Medulla oblongata (tissue), 1 donor: ENCODE results near the gene VAMP5.
"Not testable (repeated sequence)": the region's sequence is repeated elsewhere in the genome, so short reads cannot be mapped to it uniquely, and the experiment has no call there.

ENCODE experiments used
- DNase-seq: peaks from one replicate; pipeline ENCODE4 v3.0.0-alpha.2; 2015; ENCODE audit errors: extremely low spot score

Gene VAMP5

DNA sequence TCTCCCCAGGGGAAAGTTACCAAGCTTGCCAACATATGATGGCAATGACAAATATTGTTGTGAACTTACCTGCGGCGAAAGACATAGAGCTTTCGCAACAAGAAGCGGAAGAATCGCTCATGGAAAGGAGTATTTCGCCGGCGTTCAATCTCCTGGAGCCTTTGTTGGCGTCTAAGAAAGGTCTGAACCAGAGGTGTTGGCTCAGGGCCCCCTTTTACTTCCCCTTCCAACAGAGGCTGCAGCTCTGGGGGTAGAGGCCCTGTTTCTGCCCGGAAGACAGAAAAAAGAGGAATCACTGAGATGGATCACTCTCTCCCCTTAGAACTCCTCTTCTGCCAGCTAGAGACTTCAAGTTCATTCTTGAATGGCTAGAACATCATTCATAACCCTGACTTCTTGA is 33.7 kb upstream of the VAMP5 start:
- DNase-seq, result peak; percentile 74

- peak; percentile 94 for DNase-seq
Observed at GRCh38 chr2:85551698-85552678, 32.2 kb upstream of the VAMP5 start.

DNA sequence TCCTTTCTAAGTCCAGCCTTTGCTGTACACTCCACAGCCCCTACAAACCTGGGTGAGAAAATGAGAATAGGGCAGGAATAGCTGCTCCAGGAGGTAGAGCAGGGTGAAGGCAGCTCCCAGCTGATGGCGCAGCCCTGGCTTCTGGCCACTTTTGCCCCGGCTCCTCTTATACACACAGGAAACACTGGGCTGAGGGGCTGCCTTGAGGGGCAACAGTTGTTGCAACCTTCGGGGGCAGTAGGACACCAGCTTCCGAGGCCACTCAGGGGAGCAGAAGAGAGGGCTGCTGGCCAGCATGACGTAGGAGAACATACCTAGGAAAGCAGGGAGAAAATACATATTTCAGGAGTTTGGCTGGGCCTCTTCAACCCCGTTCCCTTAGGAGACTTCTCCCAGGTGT is 31.0 kb upstream of the VAMP5 start:
- DNase-seq, result no peak

GRCh38 chr2:85554980-85555612 is 29.1 kb upstream of the VAMP5 start:
- no peak for DNase-seq

- no peak for DNase-seq
Observed at GRCh38 chr2:85557130-85557529, 27.1 kb upstream of the VAMP5 start.

- no peak for DNase-seq
Observed at GRCh38 chr2:85558160-85558559, 26.1 kb upstream of the VAMP5 start.

DNA sequence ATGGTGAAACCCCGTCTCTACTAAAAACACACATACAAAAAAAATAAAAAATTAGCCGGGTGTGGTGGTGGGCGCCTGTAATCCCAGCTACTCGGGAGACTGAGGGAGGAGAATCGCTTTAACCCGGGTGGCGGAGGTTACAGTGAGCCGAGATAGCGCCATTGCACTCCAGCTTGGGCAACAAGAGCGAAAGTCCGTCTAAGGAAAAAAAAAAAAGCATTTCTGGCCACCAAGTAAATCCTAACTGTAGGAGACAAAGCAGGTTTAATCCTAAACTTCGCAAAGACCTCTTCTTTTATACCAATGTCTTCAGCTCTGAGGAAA is 23.9 kb upstream of the VAMP5 start:
- DNase-seq, result not testable (repeated sequence)

GRCh38 chr2:85560812-85561279 is 23.4 kb upstream of the VAMP5 start:
- no peak for DNase-seq

- DNase-seq, result peak; percentile 97
Observed at GRCh38 chr2:85561280-85562212, 22.7 kb upstream of the VAMP5 start, which contains the start of gene GGCX. Gene GGCX (minus strand): TSS chr2:85561493. CDS start chr2:85561428, 65 bp downstream.

DNA sequence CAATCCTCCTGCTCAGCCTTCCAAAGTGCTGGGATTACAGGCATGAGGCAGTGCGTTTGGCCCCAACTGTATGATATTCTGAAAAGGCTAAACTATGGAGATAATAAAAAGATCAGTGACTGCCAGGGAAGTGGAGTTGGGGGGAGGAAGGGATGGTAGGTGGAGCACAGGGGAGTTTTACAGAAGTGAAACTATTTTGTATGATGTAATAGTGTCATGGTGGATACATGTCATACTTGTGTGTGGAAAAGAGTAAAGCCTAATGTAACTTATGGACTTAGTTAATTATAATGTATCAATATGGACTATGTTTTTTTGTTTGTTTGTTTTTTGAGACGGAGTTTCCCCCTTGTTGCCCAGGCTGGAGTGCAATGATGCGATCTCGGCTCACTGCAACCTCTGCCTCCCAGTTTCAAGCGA is 20.1 kb upstream of the VAMP5 start:
- DNase-seq, result peak; percentile 37

DNA sequence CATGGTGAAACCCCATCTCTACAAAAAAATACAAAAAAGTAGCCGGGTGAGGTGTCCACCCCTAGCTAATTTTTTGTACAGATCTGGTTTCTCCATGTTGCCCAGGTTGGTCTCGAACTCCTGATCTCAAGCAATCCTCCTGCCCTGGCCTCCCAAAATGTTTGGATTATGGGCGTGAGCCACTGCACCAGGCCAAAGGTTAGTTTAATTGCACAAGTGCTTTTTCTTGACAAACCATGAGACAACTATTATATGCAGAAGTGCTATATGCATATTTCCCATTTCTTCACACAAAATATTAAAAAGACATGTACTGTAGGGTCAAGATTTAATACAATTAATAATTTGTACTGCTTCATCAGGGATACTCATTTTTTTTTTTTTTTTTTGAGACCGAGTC is 18.0 kb upstream of the VAMP5 start:
- DNase-seq, result no peak

GRCh38 chr2:85575739-85576138 is 8.5 kb upstream of the VAMP5 start:
- DNase-seq, result no peak

- DNase-seq, result no peak
Observed at GRCh38 chr2:85577063-85577385, 7.2 kb upstream of the VAMP5 start.

- DNase-seq, result no peak
Observed at GRCh38 chr2:85577386-85578242, 6.6 kb upstream of the VAMP5 start, which contains the start of gene VAMP8. Gene VAMP8 (plus strand): TSS chr2:85577586. CDS start chr2:85577647, 61 bp downstream.

DNA sequence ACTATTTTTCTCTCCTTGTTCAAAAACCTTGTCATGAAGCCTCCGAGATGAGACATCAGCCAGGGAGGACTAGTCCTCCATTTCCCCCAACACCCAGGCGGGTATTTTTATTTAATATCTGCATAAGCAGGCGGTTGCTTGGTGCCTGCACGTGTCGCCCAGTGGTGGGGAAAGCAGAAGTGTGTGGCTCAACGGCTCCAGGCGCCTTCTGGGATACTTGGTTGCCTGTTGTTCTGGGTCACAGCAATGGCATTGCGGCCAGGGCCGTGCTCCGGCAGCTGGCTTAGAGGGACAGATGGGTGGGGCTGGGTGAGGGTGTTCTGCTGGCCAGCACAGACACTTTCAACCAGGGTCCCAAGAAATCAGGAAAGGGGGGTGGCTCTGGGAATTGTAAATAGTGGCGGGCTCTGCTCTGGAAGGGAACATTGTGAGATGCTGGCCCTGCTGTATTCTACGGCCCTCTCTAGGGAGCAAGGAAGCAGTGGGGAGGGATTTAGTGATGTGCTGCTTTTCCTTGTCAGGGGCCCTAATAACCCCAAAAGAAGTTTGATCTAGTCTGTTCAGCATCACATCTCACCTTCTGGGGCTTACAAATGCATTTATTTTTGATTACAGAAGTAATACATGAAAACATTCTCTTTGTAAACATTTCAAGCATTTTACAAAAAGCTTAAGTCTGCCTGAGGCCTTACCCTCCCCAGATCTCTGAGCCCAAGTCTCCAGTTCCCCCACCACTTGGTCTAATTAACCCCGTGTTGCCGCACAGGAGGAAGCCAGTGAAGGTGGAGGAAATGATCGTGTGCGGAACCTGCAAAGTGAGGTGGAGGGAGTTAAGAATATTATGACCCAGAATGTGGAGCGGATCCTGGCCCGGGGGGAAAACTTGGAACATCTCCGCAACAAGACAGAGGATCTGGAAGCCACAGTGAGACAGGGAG is 5.7 kb upstream of the VAMP5 start:
- DNase-seq, result peak; percentile 53

DNA sequence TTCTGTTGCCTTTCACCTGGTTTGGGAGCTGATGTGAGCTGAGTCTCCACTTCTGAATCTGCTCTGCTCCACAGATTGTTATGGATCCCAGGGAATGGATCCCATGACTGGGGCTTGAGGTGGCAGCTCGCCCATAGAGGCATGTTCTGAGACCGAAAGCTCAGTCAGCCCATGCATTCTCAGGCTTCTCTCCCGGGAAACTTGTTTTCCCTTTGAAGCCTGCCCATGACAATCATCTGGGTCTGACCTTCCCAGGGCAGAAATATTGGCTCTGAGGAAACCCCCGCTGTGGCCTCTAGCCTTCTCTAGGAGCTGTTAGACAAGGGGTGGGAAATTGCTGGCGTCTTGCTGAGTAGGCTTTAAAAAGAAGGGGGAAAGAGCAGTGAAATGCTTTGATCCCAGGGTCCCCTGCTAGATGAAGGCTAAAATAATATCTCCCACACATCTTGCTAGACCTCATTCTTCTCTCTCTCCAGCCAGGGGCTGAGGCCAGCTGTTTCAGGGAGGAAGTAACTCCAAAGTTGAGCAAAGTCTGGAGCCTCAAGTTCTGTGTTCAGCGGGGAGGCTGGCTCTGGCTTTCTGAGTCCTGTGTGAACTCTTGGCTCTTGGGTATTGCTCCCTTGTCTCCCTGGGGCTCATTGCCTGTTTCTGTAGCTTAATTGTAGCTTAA is 4.8 kb upstream of the VAMP5 start:
- peak; percentile 56 for DNase-seq

DNA sequence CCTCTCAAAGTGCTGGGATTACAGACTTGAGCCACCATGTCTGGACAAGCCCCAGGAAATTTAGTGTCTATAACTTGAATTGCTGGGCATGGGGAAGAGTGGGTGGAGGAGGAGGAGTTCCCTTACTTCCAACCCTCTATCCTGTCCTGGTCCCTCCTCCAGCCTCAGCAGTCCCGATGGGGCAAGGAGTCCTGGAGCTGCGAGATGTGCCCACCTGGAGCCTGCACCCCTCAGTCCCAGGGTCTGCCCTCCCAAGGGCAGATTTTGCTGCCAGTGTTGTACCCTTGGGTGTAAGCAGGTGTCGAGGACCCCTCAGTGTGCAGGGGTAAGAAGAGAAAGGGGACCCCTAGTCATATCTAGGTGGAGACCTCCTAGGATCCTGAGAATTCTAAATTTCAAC is 4.0 kb upstream of the VAMP5 start:
- DNase-seq, result no peak

DNA sequence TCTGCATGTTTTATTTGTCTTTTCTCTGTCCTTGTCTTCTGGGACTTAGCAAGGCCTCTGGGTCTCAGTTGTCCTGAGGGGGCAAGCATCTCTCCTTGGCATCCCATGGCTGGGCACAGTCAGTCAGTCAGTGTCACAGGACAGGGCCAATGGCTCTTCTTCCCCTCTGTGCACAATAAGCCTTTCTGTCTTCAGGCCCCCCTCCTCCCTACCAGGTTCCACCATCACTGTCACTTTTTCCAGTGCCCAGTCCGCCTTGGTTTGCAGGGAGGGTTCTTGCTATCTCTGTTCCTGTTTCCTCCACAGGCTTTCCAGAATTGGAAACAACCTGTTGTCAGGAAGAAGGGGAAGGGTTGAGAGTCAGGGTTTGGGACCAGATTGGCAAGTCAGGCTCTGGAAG is 1.7 kb upstream of the VAMP5 start:
- DNase-seq, result peak; percentile 73

- DNase-seq, result no peak
Observed at GRCh38 chr2:85583667-85584353, 421 bp upstream of the VAMP5 start.
